Liver (tissue), 9 donors: ENCODE results near the gene LDLRAD4. TPM values are rescaled to one million over a fixed set of nuclear protein-coding genes. Genes with fewer than 3 reads are reported as not detected.

Source experiments
- DNase-seq: peaks from one replicate; pipeline ENCODE4 v3.0.0-alpha.2; 2017; ENCODE audit warnings: low spot score
- H3K27ac ChIP-seq, 2 donors: one replicate each; pipeline ENCODE4 v1.7.0; 2013; ENCODE audit warnings: inconsistent platforms in 2 of 2, low read length in 2 of 2, control low read depth in 1 of 2, low read depth in 1 of 2, mild to moderate bottlenecking in 1 of 2
- H3K27me3 ChIP-seq, 4 donors: one replicate each; pipeline versions ENCODE4 v1.6.1 to v1.7.0; 2013; ENCODE audit warnings: low read length in 3 of 4, inconsistent platforms in 1 of 4, mild to moderate bottlenecking in 1 of 4, moderate library complexity in 1 of 4; ENCODE audit not compliant: control insufficient read depth in 4 of 4, insufficient read depth in 4 of 4
- H3K36me3 ChIP-seq, 4 donors: one replicate each; pipeline versions ENCODE4 v1.6.1 to v1.7.0; 2013; ENCODE audit warnings: low read length in 3 of 4, mild to moderate bottlenecking in 3 of 4, low read depth in 1 of 4, moderate library complexity in 1 of 4; ENCODE audit not compliant: control insufficient read depth in 4 of 4, insufficient read depth in 3 of 4
- H3K4me1 ChIP-seq, 4 donors: one replicate each; pipeline versions ENCODE4 v1.6.1 to v1.7.0; 2013; ENCODE audit warnings: low read length in 3 of 4, mild to moderate bottlenecking in 3 of 4, moderate library complexity in 1 of 4; ENCODE audit not compliant: control insufficient read depth in 4 of 4, insufficient read depth in 4 of 4
- H3K4me3 ChIP-seq, 3 donors: one replicate each; pipeline versions ENCODE4 v1.6.1 to v1.7.0; 2013; ENCODE audit warnings: low read length in 3 of 3, control low read depth in 1 of 3, low read depth in 1 of 3, mild to moderate bottlenecking in 1 of 3
- H3K9ac ChIP-seq, 2 donors: one replicate each; pipeline ENCODE4 v1.7.0; 2013; ENCODE audit warnings: low read length in 2 of 2, mild to moderate bottlenecking in 2 of 2, moderate library complexity in 2 of 2, control low read depth in 1 of 2, low read depth in 1 of 2
- H3K9me3 ChIP-seq, 4 donors: one replicate each; pipeline versions ENCODE4 v1.6.1 to v1.7.0; 2013; ENCODE audit warnings: low read length in 3 of 4; ENCODE audit not compliant: control insufficient read depth in 4 of 4
- EGR1 ChIP-seq, 2 donors: IDR thresholded peaks; 2 replicates each; pipeline ENCODE4 v1.6.1; 2016 to 2018; ENCODE audit warnings: antibody characterized with exemption in 2 of 2, low read depth in 2 of 2
- FOXA1 ChIP-seq: IDR thresholded peaks from 2 replicates; pipeline ENCODE4 v1.6.1; 2016; ENCODE audit warnings: antibody characterized with exemption
- FOXA2 ChIP-seq: IDR thresholded peaks from 2 replicates; pipeline ENCODE4 v1.6.1; 2016; ENCODE audit warnings: antibody characterized with exemption
- GABPA ChIP-seq, 2 donors: IDR thresholded peaks in 1 of 2; conservative IDR thresholded peaks in 1 of 2; 2 replicates each; pipeline ENCODE4 v1.6.1; 2016; ENCODE audit warnings: antibody characterized with exemption in 2 of 2, mild to moderate bottlenecking in 1 of 2, moderate library complexity in 1 of 2
- HNF4A ChIP-seq, 2 donors: conservative IDR thresholded peaks; 2 replicates each; pipeline ENCODE4 v1.6.1; 2016; ENCODE audit warnings: antibody characterized with exemption in 2 of 2, mild to moderate bottlenecking in 2 of 2
- JUND ChIP-seq, 2 donors: IDR thresholded peaks; 2 replicates each; pipeline ENCODE4 v1.6.1; 2016; ENCODE audit warnings: antibody characterized with exemption in 2 of 2
- RAD21 ChIP-seq, 2 donors: IDR thresholded peaks; 2 replicates each; pipeline ENCODE4 v1.6.1; 2016; ENCODE audit warnings: antibody characterized with exemption in 2 of 2, mild to moderate bottlenecking in 2 of 2
- SP1 ChIP-seq: IDR thresholded peaks from 2 replicates; pipeline ENCODE4 v1.6.1; 2018; ENCODE audit warnings: antibody characterized with exemption, mild to moderate bottlenecking
- TAF1 ChIP-seq: conservative IDR thresholded peaks from 2 replicates; pipeline ENCODE4 v1.6.1; 2016; ENCODE audit warnings: antibody characterized with exemption, mild to moderate bottlenecking
- YY1 ChIP-seq: IDR thresholded peaks from 2 replicates; pipeline ENCODE4 v1.6.1; 2016; ENCODE audit warnings: antibody characterized with exemption, mild to moderate bottlenecking
- WGBS: extraction: QIAGEN DNeasy Blood & Tissue Kit; methylation state at CpG from one replicate; pipeline ENCODE4 v1.1.7; 2013; 5-methylcytosine and 5-hydroxymethylcytosine counted together
- polyA plus RNA-seq, 2 donors: library from polyadenylated mRNA; stranded (reverse) in 1 of 2; unstranded in 1 of 2; fragments of 200-250 nt in 1 of 2; fragments of >200 nt in 1 of 2; fragmentation: Nextera tagmentation in 1 of 2; extraction: Ambion mirVana in 1 of 2; gene quantifications; one replicate each; pipeline versions ENCODE4 v1.2.1 to v1.2.3, GENCODE V29; 2013 to 2015
- total RNA-seq, 2 donors: library from RNA; depleted of rRNA; stranded (reverse); fragments of >200 nt; gene quantifications; one replicate each; pipeline ENCODE4 v1.2.3, GENCODE V29; 2014
- TF ChIP-seq, protein P1 (sequence below): IDR thresholded peaks from 2 replicates; pipeline ENCODE4 v1.6.1; 2016; ENCODE audit warnings: antibody characterized with exemption
- TF ChIP-seq, protein P2 (sequence below): fragments of 150-350 bp; IDR thresholded peaks from 2 replicates; pipeline ENCODE4 v1.5.1; 2017; ENCODE audit warnings: improper control_type of control experiment, low read depth, low read length; ENCODE audit not compliant: missing input control
- TF ChIP-seq, protein P3 (sequence below): IDR thresholded peaks from 2 replicates; pipeline ENCODE4 v1.6.1; 2016; ENCODE audit warnings: antibody characterized with exemption
- TF ChIP-seq, protein P4 (sequence below): IDR thresholded peaks from 2 replicates; pipeline ENCODE4 v1.6.1; 2016; ENCODE audit warnings: antibody characterized with exemption, mild to moderate bottlenecking
- TF ChIP-seq, protein P5 (sequence below): IDR thresholded peaks from 2 replicates; pipeline ENCODE4 v1.6.1; 2016; ENCODE audit warnings: antibody characterized with exemption
- donor health status: healthy.
- donor health status: healthy.
- donor health status: healthy.
- donor health status: healthy.
- donor health status: healthy.

LDLRAD4 gene
- total and polyA plus RNA-seq, 4 donors = 4.8 to 41.7 (median 12.7) TPM

DNA sequence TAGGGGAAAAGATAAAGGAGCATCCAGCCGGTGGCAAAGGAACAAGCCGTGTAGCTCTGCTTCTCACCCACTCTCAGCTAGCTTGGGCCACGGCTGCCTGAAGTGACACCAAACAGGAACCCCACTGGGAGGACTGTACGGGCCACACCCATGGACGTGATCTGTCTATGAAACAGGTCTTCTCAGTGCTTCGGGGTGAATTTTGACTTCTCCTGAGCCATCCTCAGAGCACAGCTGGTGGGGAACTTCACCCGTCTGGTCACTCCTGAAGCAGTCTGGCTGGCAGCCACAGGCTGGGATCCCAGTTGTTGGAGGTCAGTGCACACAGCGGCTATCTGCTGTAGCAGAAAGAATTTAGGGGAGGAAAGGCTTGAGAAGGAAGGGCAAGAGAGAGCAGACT lies 284.0 kb downstream of the LDLRAD4 start:
- Histone ChIP-seq H3K36me3 (peaks cover 2 to 22% (median 14%) of the 10 kb centered on the region in 4 donors), H3K27ac (peak overlapping the region; percentile 87 to 89), H3K4me3 (no peak overlapping the region), H3K9ac (peak overlapping the region in 1 of 2 donors; percentile 4), H3K27me3 (no peaks in the 10 kb centered on the region), H3K4me1 (peaks cover 2 to 27% (median 15%) of the 10 kb centered on the region in 4 donors), H3K9me3 (no peaks in the 10 kb centered on the region)
- TF ChIP-seq, protein P1, sequence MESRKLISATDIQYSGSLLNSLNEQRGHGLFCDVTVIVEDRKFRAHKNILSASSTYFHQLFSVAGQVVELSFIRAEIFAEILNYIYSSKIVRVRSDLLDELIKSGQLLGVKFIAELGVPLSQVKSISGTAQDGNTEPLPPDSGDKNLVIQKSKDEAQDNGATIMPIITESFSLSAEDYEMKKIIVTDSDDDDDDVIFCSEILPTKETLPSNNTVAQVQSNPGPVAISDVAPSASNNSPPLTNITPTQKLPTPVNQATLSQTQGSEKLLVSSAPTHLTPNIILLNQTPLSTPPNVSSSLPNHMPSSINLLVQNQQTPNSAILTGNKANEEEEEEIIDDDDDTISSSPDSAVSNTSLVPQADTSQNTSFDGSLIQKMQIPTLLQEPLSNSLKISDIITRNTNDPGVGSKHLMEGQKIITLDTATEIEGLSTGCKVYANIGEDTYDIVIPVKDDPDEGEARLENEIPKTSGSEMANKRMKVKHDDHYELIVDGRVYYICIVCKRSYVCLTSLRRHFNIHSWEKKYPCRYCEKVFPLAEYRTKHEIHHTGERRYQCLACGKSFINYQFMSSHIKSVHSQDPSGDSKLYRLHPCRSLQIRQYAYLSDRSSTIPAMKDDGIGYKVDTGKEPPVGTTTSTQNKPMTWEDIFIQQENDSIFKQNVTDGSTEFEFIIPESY = no peak
- TF ChIP-seq TAF1 = no peak
- TF ChIP-seq SP1 = no peak
- TF ChIP-seq, protein P2, sequence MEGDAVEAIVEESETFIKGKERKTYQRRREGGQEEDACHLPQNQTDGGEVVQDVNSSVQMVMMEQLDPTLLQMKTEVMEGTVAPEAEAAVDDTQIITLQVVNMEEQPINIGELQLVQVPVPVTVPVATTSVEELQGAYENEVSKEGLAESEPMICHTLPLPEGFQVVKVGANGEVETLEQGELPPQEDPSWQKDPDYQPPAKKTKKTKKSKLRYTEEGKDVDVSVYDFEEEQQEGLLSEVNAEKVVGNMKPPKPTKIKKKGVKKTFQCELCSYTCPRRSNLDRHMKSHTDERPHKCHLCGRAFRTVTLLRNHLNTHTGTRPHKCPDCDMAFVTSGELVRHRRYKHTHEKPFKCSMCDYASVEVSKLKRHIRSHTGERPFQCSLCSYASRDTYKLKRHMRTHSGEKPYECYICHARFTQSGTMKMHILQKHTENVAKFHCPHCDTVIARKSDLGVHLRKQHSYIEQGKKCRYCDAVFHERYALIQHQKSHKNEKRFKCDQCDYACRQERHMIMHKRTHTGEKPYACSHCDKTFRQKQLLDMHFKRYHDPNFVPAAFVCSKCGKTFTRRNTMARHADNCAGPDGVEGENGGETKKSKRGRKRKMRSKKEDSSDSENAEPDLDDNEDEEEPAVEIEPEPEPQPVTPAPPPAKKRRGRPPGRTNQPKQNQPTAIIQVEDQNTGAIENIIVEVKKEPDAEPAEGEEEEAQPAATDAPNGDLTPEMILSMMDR = no peak
- no peak for TF ChIP-seq GABPA (IDR thresholded peaks at IDR 0.05 in 1 of 2, conservative IDR thresholded peaks at IDR 0.05 in 1 of 2)
- TF ChIP-seq, protein P3, sequence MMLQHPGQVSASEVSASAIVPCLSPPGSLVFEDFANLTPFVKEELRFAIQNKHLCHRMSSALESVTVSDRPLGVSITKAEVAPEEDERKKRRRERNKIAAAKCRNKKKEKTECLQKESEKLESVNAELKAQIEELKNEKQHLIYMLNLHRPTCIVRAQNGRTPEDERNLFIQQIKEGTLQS = no peak
- TF ChIP-seq YY1 = no peak
- TF ChIP-seq, protein P4, sequence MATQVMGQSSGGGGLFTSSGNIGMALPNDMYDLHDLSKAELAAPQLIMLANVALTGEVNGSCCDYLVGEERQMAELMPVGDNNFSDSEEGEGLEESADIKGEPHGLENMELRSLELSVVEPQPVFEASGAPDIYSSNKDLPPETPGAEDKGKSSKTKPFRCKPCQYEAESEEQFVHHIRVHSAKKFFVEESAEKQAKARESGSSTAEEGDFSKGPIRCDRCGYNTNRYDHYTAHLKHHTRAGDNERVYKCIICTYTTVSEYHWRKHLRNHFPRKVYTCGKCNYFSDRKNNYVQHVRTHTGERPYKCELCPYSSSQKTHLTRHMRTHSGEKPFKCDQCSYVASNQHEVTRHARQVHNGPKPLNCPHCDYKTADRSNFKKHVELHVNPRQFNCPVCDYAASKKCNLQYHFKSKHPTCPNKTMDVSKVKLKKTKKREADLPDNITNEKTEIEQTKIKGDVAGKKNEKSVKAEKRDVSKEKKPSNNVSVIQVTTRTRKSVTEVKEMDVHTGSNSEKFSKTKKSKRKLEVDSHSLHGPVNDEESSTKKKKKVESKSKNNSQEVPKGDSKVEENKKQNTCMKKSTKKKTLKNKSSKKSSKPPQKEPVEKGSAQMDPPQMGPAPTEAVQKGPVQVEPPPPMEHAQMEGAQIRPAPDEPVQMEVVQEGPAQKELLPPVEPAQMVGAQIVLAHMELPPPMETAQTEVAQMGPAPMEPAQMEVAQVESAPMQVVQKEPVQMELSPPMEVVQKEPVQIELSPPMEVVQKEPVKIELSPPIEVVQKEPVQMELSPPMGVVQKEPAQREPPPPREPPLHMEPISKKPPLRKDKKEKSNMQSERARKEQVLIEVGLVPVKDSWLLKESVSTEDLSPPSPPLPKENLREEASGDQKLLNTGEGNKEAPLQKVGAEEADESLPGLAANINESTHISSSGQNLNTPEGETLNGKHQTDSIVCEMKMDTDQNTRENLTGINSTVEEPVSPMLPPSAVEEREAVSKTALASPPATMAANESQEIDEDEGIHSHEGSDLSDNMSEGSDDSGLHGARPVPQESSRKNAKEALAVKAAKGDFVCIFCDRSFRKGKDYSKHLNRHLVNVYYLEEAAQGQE = no peak
- no peak for TF ChIP-seq EGR1 (IDR thresholded peaks at IDR 0.05; ENCODE audit: low read depth in 2 of 2)
- TF ChIP-seq FOXA2 = no peak
- TF ChIP-seq, protein P5, sequence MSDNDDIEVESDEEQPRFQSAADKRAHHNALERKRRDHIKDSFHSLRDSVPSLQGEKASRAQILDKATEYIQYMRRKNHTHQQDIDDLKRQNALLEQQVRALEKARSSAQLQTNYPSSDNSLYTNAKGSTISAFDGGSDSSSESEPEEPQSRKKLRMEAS = no peak
- WGBS = 63% methylated on average over 8 of the region's 8 CpGs
- DNase-seq = no peak

DNA sequence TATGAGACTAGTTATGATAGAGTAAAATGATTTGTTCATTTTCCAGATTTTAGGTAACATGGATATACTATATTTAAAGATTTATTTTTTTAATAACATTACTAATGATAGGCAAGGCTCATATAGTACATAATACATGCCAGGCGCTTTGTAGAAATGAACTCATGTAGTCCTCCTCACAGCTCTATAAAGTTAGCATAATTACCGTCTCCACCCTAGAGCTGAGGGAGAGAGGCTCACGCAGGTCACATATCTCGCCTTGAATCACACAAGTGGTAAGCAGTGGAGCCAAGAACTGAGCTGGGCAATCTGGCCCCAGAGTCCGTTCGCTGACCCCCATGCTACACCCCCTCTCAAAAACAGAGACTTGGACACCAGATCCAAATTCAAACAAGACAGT lies 285.3 kb downstream of the LDLRAD4 start:
- WGBS = 61% methylated on average over 6 of the region's 6 CpGs
- no peak for DNase-seq
- Histone ChIP-seq H3K4me1 (peaks cover 2 to 27% (median 15%) of the 10 kb centered on the region in 4 donors), H3K27me3 (no peaks in the 10 kb centered on the region), H3K36me3 (peaks cover 0 to 10% (median 3%) of the 10 kb centered on the region in 4 donors), H3K9ac (no peak overlapping the region), H3K9me3 (no peaks in the 10 kb centered on the region), H3K4me3 (no peak overlapping the region), H3K27ac (no peak overlapping the region)
- TF ChIP-seq GABPA (IDR thresholded peaks at IDR 0.05 in 1 of 2, conservative IDR thresholded peaks at IDR 0.05 in 1 of 2) (no peak), JUND (IDR thresholded peaks at IDR 0.05) (no peak), RAD21 (IDR thresholded peaks at IDR 0.05) (no peak), FOXA1 (no peak), HNF4A (conservative IDR thresholded peaks at IDR 0.05) (no peak)
- TF ChIP-seq, protein P4 = no peak
- TF ChIP-seq, protein P2 = no peak
